Type B pancreatic cell (in vitro differentiated cells): Measurements from ENCODE around the gene GGT6. TPM values are rescaled to one million over a fixed set of nuclear protein-coding genes. Genes with fewer than 3 reads are reported as not detected.

Experiments used
- DNase-seq: peaks from one replicate; pipeline ENCODE4 v3.0.0; 2021; ENCODE audit warnings: mixed read lengths; ENCODE audit not compliant: unreplicated experiment; ENCODE audit errors: extremely low spot score
- H3K27ac Mint-ChIP-seq: 2 replicates; pipeline ENCODE4 v1.8.0; 2021; ENCODE audit warnings: mild to moderate bottlenecking, mixed read lengths
- H3K27me3 Mint-ChIP-seq: 2 replicates; pipeline ENCODE4 v1.8.0; 2021; ENCODE audit warnings: mixed read lengths
- H3K36me3 Mint-ChIP-seq: 2 replicates; pipeline ENCODE4 v1.8.0; 2021; ENCODE audit warnings: mixed read lengths
- H3K4me1 Mint-ChIP-seq: one replicate; pipeline ENCODE4 v1.8.0; 2021; ENCODE audit warnings: mixed read lengths; ENCODE audit not compliant: unreplicated experiment
- H3K4me3 Mint-ChIP-seq: 2 replicates; pipeline ENCODE4 v1.8.0; 2021; ENCODE audit warnings: mild to moderate bottlenecking, mixed read lengths
- H3K9me3 Mint-ChIP-seq: 2 replicates; pipeline ENCODE4 v1.8.0; 2021; ENCODE audit warnings: mixed read lengths
- CTCF ChIP-seq: fragments of 200-600 bp; sonication (generic); conservative IDR thresholded peaks from 2 replicates; pipeline ENCODE4 v1.5.0; 2021; ENCODE audit warnings: antibody characterized with exemption, mild to moderate bottlenecking
- total RNA-seq: library from RNA; stranded (reverse); gene quantifications from 2 replicates; pipeline ENCODE4 v1.2.1, GENCODE V29; 2021; ENCODE audit warnings: low replicate concordance

The GGT6 gene
- total RNA-seq, 1 donor from 2014 or later = 1.4 TPM

- Mint-ChIP-seq H3K27ac (peak overlapping the region; percentile 15), H3K9me3 (no peaks in the 10 kb centered on the region), H3K4me1 (peaks cover 39% of the 10 kb centered on the region), H3K36me3 (no peaks in the 10 kb centered on the region), H3K27me3 (peaks cover 23% of the 10 kb centered on the region), H3K4me3 (peak overlapping the region; percentile 90)
- no peak for DNase-seq
- no peak for TF ChIP-seq CTCF
Observed at GRCh38 chr17:4586043-4586442, 25.7 kb upstream of the GGT6 start.

DNA sequence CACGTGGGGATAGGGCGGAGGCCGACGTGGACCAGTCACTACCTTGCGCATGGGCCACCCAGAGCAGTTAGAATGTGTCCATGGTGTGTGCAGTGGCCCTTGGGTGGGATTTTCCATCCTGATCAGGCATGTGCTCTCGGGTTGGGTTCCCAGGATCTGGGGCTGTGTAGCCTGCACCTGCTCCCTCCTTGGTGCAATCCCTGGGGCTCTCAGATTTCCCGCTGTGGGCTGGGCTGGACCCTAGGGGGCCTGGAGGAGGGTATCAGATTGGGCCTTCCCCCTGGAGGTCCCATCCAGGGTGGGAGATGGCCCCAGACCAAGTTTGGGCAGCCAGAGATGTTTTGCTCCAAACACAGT is 25.2 kb upstream of the GGT6 start:
- DNase-seq = no peak
- Mint-ChIP-seq H3K27me3 (peaks cover 23% of the 10 kb centered on the region), H3K9me3 (no peaks in the 10 kb centered on the region), H3K36me3 (no peaks in the 10 kb centered on the region), H3K27ac (peak overlapping the region; percentile 51), H3K4me1 (peaks cover 41% of the 10 kb centered on the region), H3K4me3 (peak overlapping the region; percentile 90)
- no peak for TF ChIP-seq CTCF

GRCh38 chr17:4584917-4585637 is 24.7 kb upstream of the GGT6 start:
- H3K27ac Mint-ChIP-seq = peak overlapping the region; percentile 51
- H3K27me3 Mint-ChIP-seq = peaks cover 23% of the 10 kb centered on the region
- peak overlapping the region; percentile 90 for H3K4me3 Mint-ChIP-seq
- H3K4me1 Mint-ChIP-seq = peaks cover 35% of the 10 kb centered on the region
- DNase-seq = no peak
- no peaks in the 10 kb centered on the region for H3K9me3 Mint-ChIP-seq
- H3K36me3 Mint-ChIP-seq = no peaks in the 10 kb centered on the region
- no peak for TF ChIP-seq CTCF

DNA sequence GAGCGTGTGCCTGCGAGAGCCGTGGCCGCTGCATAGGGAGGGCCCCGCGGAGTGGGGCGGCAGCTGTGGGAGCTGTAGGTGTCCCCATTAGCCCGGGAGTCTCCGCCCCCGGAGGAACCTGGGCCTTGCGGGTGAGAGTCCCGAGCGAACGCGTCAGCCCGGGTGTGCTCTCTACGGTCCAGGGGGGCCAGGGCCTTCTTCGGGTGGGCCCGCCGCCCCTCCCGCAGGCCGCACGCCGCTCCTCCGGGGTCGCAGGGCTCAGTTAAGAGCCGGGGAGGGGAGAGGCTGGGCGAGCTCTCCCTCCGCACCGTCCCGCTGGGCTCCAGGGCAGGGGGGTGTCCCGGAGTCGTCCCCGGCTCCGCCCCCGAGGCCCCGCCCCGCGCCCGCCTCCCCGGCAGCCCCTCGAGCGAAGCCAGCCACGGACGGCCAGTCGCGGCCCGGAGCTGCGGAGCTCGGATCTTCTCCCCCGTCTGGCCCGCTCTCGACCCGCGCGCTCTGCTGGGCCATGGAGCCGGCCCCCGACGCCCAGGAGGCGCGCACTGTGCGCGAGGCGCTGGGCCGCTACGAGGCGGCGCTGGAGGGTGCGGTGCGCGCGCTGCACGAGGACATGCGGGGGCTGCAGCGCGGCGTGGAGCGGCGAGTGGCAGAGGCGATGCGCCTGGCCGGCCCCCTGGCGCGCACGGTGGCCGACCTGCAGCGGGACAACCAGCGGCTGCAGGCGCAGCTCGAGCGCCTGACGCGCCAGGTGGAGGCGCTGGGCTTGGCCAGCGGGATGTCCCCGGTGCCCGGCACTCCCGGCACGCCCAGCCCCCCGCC is 23.9 kb upstream of the GGT6 start, which contains the start of gene SMTNL2:
TSS of gene SMTNL2 (plus strand) at position 429 of the 816 bp plus-strand sequence. CDS start at position 506, 77 bp downstream.
- Mint-ChIP-seq H3K9me3 (no peaks in the 10 kb centered on the region), H3K36me3 (no peaks in the 10 kb centered on the region), H3K27ac (peak within 1 kb of the TSS; percentile 92), H3K4me3 (peak within 1 kb of the TSS; percentile 98), H3K4me1 (peaks cover 40% of the 10 kb centered on the region), H3K27me3 (peaks cover 23% of the 10 kb centered on the region)
- no peak for DNase-seq
- TF ChIP-seq CTCF = peak; percentile 34

GRCh38 chr17:4583782-4584100 is 23.4 kb upstream of the GGT6 start:
- peaks cover 40% of the 10 kb centered on the region for H3K4me1 Mint-ChIP-seq
- no peak for DNase-seq
- H3K4me3 Mint-ChIP-seq = peak overlapping the region; percentile 98
- H3K36me3 Mint-ChIP-seq = no peaks in the 10 kb centered on the region
- peak; percentile 74 for TF ChIP-seq CTCF
- no peaks in the 10 kb centered on the region for H3K9me3 Mint-ChIP-seq
- H3K27ac Mint-ChIP-seq = peak overlapping the region; percentile 92
- H3K27me3 Mint-ChIP-seq = peaks cover 23% of the 10 kb centered on the region
